Endometrium (tissue), 2 donors: ENCODE data around the gene TRMO.

Source experiments
- FAIRE-seq: peaks from 2 replicates; lab custom pipeline; 2012; peaks lifted over from hg19 to GRCh38; lab: Jason Lieb, UNC
- donor health status: control.
- donor health status: control.

TRMO gene

DNA sequence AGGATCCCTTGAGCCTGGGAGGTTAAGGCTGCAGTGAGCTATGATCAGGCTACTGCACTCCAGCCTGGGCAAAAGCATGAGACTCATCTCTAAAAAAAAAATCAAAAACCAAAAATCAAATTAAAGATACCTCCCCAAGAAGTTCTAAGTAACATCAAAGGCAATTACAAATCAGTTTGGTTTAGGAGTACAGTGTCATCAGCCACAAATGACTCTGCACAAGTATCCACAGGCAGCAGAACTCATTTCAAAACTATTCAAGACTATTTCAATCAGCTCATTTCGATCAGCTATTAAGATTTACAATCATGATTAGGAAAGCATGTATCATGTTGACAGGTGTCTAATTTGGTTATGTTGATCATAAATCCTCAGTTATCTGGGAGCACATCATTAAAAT is 19.1 kb downstream of the TRMO start:
- no peak for FAIRE-seq

- FAIRE-seq = no peak
These were observed 21.3 kb downstream of the TRMO start for GRCh38 chr9:97900738-97901565.

DNA sequence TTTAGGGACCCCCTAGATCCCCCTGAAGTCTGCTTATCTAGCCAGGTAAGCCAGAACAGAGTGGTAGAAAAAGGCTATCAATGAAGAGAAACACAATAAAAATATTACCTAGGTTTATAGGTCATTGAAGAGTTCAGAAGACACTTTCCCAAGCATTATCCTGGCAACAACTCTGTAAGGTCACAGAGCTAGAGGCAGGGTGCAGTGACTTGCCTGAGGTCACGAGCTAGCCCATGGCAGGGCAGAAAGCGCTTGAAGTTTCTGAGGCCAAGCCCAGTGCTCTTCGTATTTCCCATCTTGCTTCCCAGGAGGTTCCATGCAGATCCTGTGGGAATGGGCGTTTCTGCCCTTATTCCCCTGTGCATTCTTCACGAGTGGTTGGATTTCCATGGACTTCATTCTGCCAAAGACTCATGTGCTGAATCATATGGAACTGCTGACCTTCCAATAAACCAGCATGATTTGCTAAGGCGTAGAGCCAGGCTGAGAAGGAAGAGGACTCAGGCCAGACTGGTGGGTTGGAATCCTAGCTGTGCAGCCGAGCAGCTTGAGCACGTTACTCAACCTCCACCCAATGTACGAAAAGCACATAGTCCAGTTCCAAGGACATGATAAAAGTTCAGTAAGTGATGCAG is 22.1 kb downstream of the TRMO start:
- FAIRE-seq = no peak

DNA sequence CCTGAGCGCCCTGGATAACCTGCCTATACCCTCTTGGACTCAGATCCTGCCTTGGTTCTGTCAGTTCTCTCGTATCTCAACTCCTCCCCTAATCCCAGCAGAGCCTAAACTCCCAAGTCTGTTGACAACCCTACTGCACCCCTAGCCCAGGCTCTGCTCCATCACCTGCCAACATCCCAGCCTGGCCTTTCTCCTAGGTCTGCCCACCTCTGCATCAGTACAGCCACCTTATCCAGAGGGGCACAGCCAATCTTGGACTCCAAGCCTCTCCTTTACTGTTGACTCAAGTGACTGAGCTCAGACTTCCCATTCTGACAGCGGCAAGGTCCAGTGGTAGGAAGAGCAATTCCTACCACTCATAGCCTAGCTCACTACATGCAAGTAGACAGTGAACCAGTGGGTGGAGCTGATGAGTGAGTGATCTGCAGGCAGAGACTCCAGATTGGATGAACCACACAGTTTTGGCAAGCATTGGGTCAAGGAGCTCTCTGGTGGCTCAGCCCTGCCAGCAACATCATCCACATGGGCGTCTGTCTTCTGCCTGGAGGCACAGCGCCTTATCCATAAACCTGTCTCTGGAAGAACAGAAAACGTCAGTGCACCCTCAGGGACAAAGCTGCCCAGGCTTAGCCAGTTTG is 26.5 kb downstream of the TRMO start:
- FAIRE-seq = no peak

DNA sequence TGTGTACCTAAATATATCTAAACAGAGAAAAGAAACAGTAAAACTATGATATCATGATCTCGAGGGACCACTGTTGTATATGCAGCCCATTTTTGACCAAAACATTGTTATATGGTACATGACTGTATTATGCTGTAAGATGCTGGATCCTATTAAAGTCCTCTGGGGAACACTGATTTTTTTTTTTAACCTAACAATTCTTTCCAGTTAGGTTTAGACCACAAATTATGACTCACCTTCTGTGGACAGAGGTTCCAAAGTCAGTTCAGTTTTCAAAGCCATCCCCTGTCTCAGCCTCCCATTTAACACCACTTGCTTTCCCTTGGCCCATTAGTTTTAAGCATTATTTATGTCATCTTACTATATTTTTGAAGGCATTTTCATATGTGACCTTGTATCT is 27.1 kb downstream of the TRMO start:
- FAIRE-seq = no peak

- no peak for FAIRE-seq
These were observed 29.9 kb downstream of the TRMO start for GRCh38 chr9:97892421-97892820.

- no peak for FAIRE-seq
These were observed 30.6 kb downstream of the TRMO start for GRCh38 chr9:97891736-97892135.

DNA sequence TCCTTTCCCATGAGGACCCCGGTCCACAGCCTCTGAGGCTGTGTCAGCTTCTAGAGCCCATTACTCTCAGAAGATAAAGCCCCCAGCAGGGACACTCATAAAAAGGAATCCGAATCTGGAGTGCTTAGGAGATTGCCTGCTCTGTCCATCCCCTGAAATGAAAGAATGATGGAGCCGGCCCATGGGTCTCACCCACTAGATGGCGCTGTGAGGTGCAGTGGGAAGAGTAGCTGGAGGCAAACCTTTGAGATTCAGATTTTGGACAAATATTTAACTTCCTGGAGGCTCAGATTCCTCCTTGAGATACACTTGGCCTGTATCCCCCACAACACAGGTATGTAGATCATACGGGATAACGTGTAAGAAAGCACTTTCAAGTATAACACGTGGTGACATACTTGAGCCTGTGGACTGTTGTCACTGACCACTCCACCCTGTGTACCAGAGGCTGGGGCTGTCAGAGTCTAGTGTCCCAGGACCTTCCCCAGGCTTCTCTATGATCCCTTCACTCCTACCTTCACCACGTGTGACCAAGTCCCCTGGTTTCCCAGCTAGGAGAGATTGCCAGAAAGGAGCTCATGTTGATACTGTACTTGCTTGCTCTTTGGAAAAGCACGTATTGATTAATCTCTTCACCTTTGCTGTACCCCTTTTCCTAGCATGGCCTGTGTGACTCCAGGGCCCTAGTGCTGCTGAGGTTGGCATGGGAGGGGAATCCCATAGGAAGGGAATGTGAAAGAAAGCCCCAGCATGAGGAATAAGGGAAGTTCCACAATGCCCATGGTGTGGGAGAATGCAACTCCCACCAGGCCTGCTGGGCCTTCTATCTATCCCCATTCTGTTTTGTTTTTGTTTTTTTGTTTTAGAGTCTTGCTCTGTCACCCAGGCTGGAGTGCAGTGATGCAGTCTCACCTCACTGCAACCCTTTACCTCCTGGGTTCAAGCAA is 32.1 kb downstream of the TRMO start:
- no peak for FAIRE-seq

- FAIRE-seq = no peak
These were observed 42.0 kb downstream of the TRMO start for GRCh38 chr9:97880336-97880735.

DNA sequence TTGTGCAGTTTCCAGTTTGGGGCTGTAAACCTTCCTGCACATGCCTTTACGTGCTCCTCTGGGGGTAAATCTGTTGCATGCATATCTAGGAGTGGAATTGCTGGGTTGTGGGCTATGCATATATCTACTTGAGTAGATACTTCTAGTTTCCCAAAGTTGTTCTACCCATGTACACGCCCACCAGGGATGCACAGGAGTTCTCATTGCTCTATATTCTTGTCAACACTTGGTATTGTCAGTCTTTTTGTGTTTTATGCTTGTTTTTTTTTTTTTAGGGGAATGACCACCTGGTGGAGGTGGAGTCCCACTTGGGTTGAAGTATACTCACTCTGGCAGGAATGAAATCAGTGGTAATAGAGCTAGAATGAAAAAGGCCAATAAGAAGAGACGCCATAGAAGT is 46.2 kb downstream of the TRMO start:
- FAIRE-seq = no peak

DNA sequence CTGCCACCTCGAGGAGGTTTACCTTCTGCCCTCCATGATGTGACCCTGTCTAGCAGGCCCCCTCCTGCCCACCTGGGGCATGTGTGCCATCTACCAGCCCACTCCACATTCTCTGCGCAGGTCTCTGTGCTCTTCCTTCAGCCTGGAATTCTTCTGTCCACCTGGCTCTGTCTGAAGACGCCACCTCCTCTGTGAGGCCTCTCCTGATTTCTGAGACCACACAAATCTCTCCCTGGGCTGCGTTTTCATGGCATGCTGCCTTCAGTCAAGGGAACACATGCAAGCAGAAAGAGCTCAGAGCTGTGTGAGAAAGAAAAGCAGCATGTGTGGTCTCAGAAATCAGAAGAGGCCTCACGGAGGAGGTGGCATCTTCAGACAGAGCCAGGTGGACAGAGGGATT is 47.2 kb downstream of the TRMO start:
- no peak for FAIRE-seq

DNA sequence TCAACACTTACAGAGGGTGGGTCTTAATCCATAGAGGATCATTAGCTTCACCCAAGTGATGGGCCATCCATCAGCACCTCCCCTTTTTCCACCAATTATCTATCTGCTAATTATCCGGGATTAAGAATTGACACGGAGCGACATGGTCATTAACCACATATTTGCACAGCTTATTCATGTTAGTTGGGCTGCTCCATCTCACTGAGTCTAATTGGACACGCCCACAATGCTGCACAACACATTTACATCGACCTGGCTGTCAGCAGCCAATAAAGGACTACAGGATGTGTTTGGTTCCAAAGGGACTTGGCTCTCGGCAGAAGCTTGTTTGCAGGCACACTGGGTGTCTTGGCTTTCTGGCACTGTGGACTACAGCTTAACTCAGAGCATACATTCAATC is 47.7 kb downstream of the TRMO start:
- no peak for FAIRE-seq

- no peak for FAIRE-seq
These were observed 48.4 kb downstream of the TRMO start for GRCh38 chr9:97873882-97874281.

- no peak for FAIRE-seq
These were observed 48.9 kb downstream of the TRMO start for GRCh38 chr9:97873425-97873824.

DNA sequence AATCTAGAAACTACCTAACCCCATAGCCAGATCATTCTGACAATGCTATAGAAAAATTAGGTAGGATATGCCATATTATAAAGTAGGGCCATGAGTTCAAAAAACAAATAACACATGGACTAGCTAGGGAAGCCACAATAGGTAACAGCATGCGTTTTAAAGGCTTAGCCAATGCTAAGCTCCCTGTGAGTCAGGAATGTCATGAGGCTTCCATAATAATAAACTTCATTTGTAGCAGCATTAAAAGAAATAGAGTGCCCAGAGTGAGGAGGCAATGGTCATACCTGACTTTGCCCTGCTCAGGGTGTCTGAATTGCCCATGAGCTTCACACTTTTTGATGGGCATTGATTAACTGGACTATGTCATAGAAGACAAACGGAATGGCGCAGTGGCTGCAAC is 53.4 kb downstream of the TRMO start:
- no peak for FAIRE-seq

DNA sequence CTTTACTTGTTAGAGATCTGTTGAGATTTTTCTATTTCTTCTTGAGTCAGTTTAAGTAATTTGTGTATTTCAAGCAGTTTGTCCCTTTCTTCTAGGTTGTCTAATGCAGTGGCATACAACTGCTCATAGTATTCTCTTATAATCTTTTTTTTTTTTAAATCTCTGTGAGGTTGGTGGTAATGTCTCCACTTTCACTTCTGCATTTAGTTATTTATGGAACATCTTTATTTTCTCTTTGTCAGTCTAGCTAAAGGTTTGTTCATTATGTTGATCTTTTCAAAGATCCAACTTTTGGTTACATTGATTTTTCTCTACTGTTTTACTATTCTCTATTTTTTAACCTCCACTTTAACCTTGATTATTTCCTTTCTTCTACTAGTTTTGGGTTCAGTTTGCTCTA is 55.5 kb downstream of the TRMO start:
- no peak for FAIRE-seq

GRCh38 chr9:97866300-97866699 is 56.0 kb downstream of the TRMO start:
- FAIRE-seq = no peak

GRCh38 chr9:97864396-97864795 is 57.9 kb downstream of the TRMO start:
- FAIRE-seq = no peak

DNA sequence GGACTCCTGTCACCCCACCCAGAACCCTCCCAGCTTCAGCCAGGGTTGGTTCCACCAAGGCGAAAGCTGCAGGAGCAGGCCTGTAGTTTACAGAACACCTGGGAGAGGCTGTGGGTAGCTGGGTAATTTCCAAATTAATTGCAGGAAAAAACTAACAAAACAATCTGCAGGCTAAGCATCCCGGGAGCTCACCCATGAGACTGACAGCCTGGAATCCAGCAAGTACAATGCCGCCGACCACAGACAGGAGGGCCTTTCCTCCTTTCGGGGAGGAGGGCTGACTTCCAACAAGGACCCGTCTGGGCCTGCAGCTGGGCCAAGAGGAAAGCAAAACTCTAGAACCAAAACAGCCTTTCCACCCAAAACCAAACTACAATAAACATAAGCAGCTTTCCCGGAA is 59.0 kb downstream of the TRMO start:
- no peak for FAIRE-seq

GRCh38 chr9:97861148-97861475 is 61.2 kb downstream of the TRMO start:
- FAIRE-seq = no peak

DNA sequence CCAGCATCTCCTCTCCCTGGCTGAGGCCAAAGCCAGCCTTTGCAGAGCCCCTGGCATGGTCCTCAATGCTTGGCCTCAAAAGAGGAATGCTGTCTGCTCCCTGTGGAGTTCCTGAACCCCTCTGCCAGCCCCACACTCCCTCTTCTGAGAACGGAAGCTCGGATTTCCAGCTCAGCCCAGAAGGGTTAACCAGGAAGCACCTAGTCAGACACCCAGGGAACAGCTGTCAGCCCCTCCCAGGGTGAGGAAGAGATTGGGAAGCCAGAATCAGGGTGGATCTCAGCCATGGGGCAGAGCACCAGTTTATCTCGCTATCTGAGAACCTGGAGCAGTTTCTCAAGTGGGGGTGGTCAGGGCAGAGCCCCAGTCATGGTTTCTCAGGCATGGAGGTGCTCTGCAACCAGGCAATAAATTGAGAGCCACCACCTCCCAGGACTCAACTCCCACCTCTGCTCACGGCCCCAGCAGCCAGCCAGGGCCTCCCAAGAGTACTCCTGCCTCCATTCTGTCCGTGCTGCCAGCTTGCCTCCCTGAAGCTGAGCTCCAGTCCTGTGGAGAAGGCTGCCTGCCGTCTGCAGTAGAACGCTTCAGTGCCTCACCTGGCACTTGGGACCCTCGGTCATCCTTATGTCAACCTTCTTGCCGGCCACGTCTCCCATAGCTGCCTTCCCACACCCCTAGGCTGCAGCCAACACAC is 61.7 kb downstream of the TRMO start:
- FAIRE-seq = no peak

DNA sequence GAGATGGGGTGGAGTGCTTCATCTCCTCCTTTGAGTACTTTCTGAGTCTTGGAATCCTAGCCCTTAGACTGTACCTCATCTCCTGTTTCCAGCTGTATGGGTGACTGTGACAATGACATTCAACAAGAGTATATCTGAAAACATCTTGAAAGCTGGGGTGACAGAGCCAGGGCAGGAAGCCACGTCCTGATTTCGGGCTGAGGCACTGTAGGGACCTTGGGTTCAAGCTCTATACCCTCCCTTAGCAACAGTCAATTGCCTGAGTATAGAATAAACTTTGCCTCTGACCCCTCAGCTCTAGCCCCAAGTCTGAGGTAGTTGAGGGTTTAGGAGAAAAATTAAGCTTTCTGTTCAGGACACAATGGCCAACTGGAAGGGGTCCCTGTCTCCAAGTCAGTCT is 63.0 kb downstream of the TRMO start:
- no peak for FAIRE-seq
